ENCODE data around the gene ZBTB7B. TPM values are rescaled to one million over a fixed set of nuclear protein-coding genes. Genes with fewer than 3 reads are reported as not detected.

Gene ZBTB7B
- total RNA-seq, 1 donor from 2014 or later = 56.6 TPM

DNA sequence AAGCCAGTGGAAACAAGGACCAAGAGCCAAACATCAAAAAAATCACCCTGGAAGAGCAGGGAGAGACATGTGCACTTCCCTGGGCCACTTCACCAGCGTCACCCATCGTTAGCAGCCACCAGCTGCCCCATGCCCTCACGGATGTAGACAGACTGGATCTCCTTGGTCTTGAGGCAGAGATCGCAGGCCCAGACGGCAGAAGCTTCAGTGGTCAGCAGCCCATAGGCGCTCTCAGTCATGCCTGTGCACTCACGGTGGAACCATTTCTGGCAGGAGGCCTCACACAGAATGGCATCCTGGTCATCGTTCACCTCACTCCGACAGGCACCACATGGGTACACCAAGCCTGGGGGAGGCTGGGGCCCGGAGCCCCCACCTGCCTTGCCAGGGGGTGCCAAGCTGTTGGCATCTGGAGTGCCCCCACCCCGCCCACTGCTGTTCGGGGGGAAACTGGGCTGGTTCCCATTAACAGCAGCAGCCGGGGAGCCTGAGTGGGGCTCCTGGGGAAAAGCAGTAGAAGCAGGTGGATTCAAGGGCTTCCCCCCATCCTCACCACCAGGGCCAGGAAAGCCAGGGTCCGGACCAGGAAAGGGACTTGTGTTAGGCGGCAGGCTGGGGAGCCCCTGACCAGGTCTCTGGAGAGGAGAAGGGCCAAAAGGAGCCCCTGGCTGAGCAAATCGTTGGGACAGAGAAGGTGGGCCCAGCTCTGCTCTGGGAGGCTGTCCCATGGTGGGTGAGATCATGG, 43.7 kb upstream of the ZBTB7B start:
- POLR2A ChIA-PET = interaction anchor here (0.5 to 3.0 kb wide), 3 partner anchors 14 to 70 kb away, joined by 3 to 53 read pairs (median 21); partner anchors contain the start of genes CKS1B, PMVK and SHC1
- Mint-ChIP-seq H3K9me3 (no peaks in the 10 kb centered on the region), H3K36me3 (ENCODE audit: low read depth) (peaks cover 33% of the 10 kb centered on the region), H3K4me1 (peaks cover 71% of the 10 kb centered on the region), H3K27me3 (no peaks in the 10 kb centered on the region), H3K4me3 (no peak overlapping the region), H3K27ac (no peak overlapping the region)
- CTCF ChIA-PET = interaction anchor here (0.8 to 1.1 kb wide), 2 partner anchors 58 to 92 kb away, joined by 3 to 5 read pairs; partner anchors contain the start of gene ADAM15
- DNase-seq (no peak), ATAC-seq (ENCODE audit: low read depth) (no peak)
- TF ChIP-seq, protein P1, sequence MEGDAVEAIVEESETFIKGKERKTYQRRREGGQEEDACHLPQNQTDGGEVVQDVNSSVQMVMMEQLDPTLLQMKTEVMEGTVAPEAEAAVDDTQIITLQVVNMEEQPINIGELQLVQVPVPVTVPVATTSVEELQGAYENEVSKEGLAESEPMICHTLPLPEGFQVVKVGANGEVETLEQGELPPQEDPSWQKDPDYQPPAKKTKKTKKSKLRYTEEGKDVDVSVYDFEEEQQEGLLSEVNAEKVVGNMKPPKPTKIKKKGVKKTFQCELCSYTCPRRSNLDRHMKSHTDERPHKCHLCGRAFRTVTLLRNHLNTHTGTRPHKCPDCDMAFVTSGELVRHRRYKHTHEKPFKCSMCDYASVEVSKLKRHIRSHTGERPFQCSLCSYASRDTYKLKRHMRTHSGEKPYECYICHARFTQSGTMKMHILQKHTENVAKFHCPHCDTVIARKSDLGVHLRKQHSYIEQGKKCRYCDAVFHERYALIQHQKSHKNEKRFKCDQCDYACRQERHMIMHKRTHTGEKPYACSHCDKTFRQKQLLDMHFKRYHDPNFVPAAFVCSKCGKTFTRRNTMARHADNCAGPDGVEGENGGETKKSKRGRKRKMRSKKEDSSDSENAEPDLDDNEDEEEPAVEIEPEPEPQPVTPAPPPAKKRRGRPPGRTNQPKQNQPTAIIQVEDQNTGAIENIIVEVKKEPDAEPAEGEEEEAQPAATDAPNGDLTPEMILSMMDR (IDR thresholded peaks at IDR 0.05) = no peak
- intact Hi-C loops (cut with micrococcal nuclease) = loop anchor here (5.0 kb wide), 1 partner anchor 402 kb away; the partner anchor contains the start of gene UBE2Q1

DNA sequence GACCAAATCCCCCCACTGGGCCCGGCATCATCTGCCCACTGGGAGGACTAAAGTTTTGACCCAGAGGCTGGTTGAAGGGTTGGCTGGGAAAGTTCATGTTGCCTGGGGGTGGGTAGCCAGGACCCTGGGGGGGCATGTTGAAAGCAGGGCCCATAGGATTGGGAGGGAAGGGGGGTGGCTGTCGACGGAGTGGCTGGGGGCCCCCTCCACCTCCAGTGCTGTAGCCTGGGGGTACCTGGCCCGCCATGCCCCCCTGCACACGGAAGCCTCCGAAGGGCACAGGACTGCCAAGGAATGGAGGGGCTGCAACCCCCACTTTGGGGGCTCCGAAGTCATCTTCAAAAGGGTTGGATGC, 43.2 kb upstream of the ZBTB7B start:
- TF ChIP-seq, protein P1 (IDR thresholded peaks at IDR 0.05) = no peak
- Mint-ChIP-seq H3K4me3 (peak overlapping the region; percentile 11), H3K36me3 (ENCODE audit: low read depth) (peaks cover 38% of the 10 kb centered on the region), H3K27me3 (no peaks in the 10 kb centered on the region), H3K4me1 (peaks cover 67% of the 10 kb centered on the region), H3K9me3 (no peaks in the 10 kb centered on the region), H3K27ac (no peak overlapping the region)
- POLR2A ChIA-PET = interaction anchor here (0.6 to 3.0 kb wide), 3 partner anchors 13 to 102 kb away, joined by 8 to 53 read pairs (median 21); partner anchors contain the start of genes CKS1B, PMVK and SHC1
- intact Hi-C loops (cut with micrococcal nuclease) = loop anchor here (5.0 kb wide), 1 partner anchor 402 kb away; the partner anchor contains the start of gene UBE2Q1
- ATAC-seq (ENCODE audit: low read depth) = no peak
- no peak for DNase-seq
- CTCF ChIA-PET = interaction anchor here (0.8 kb wide), 1 partner anchor 92 kb away, joined by 3 read pairs; the partner anchor contains the start of gene ADAM15

DNA sequence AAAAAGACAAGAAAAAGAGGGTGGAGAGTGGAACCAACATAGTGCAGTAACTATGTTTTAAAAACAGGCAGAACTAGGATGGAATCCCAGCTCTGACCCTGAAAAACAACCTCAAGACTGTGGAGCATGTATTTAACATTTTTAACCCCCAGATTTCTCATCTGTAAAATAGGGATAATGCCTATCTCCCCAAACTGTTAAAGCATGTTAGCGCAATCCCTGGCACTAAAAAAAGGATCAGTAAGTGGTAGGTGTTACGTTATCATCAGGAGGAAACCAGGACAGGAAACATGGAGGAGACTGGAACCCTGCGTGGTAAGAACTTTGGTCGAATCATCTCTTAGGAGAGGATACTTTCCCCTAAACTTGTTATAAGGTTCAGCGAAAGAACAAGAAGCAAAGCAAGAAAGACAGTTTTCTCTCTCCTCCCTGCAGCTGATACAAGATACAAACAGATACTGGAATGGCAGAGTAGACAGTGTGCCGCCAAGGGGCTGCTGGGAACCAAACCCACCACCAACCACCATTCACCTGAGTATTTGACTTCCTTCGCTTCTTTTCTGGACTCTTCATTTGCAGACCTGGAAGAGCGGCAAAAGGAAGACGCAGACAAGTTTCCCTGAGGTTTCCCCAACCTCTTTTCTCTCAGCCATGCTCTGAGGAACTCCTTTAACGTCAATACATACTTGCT, 42.0 kb upstream of the ZBTB7B start:
- H3K27me3 Mint-ChIP-seq = no peaks in the 10 kb centered on the region
- DNase-seq = no peak
- H3K36me3 Mint-ChIP-seq (ENCODE audit: low read depth) = peaks cover 50% of the 10 kb centered on the region
- ATAC-seq (ENCODE audit: low read depth) = no peak
- H3K9me3 Mint-ChIP-seq = no peaks in the 10 kb centered on the region
- ChIA-PET POLR2A (interaction anchor here (0.6 to 3.0 kb wide), 13 partner anchors 8 to 124 kb away, joined by 3 to 53 read pairs (median 10); partner anchors contain the start of genes CKS1B, FLAD1, PMVK and SHC1), CTCF (interaction anchor here (0.9 to 3.2 kb wide), 12 partner anchors 8 to 124 kb away, joined by 3 to 26 read pairs (median 4); partner anchors contain the start of genes ADAM15, FLAD1, LENEP and PMVK)
- peaks cover 55% of the 10 kb centered on the region for H3K4me1 Mint-ChIP-seq
- peak overlapping the region; percentile 86 for H3K27ac Mint-ChIP-seq
- intact Hi-C loops (cut with micrococcal nuclease) = loop anchor here (1.0 to 2.0 kb wide), 5 partner anchors 14 to 101 kb away; partner anchors contain the start of genes ADAM15 and CKS1B
- TF ChIP-seq, protein P1 (IDR thresholded peaks at IDR 0.05) = no peak
- peak overlapping the region; percentile 87 for H3K4me3 Mint-ChIP-seq

DNA sequence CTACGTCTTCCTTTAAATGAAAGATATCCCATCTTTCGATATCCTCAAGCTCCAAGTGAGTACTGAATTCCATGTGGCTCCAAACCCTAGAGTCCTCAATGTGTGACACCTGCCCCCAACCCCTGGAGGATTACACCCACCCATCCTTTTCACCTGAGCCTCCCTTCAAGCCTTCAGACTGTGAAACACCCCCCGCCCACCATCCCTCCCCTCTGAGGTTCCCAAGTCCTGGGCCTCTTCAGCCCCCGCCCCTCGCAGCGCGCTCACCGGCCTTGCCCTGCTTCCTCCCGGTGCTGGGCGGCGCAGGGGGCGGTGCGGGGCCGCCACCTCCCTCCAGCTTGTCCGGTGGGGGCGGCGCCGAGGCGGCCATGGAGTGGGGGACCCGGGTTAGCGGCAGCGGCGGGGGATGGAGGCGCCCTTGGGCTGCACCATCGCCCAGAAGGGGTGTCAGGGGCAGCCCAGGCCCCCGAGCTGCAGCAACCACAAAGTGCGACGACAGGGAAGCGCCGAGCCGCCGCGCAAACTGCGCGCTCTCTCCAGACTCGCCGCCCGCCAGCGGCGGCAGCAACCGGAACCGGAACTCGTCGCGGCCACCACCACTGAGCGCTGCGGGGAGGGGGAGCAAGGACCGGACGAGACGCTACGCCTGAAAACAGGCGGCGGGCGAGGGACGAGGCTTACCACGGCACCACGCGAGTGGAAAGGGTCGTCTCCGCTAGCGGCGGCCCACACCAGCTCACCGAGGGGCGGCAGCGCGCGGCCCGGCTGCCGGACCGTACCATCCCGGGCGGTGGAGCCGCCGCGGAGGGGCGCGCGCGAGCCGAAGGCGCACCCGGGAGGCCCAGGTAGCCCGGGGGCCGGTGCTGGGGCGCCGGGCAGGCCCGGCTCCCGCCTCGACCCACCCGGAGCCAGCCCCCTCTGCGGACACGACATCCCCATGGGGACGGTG, 41.1 kb upstream of the ZBTB7B start, which contains the start of gene PYGO2:
PYGO2 (minus strand) TSS at position 576 of the 949 bp plus-strand sequence; CDS start at position 370, 206 bp downstream.
- intact Hi-C loops (cut with micrococcal nuclease) = loop anchor here (1.0 to 2.0 kb wide), 6 partner anchors 13 to 100 kb away; partner anchors contain the start of genes ADAM15 and CKS1B
- ChIA-PET CTCF (interaction anchor here (0.9 to 3.2 kb wide), 16 partner anchors 9 to 123 kb away, joined by 3 to 26 read pairs (median 4); partner anchors contain the start of genes ADAM15, CKS1B, FLAD1 and LENEP), POLR2A (interaction anchor here (0.5 to 3.0 kb wide), 14 partner anchors 9 to 602 kb away, joined by 3 to 53 read pairs (median 9); partner anchors contain the start of genes CKS1B, FLAD1, PMVK and SHC1)
- Mint-ChIP-seq H3K27ac (peak within 1 kb of the TSS; percentile 86), H3K36me3 (ENCODE audit: low read depth) (peaks cover 52% of the 10 kb centered on the region), H3K27me3 (no peaks in the 10 kb centered on the region), H3K4me1 (peaks cover 47% of the 10 kb centered on the region), H3K9me3 (no peaks in the 10 kb centered on the region), H3K4me3 (peak within 1 kb of the TSS; percentile 87)
- peak; percentile 85 for DNase-seq
- ATAC-seq (ENCODE audit: low read depth) = peak; percentile 88
- TF ChIP-seq, protein P1 (IDR thresholded peaks at IDR 0.05) = no peak

Measured in activated B cell treated with CpG ODN at 0.5 μM for 24 hours (primary cell).